SK-N-SH (cell line): Measurements from ENCODE around the gene ROS1.

ENCODE experiments used
- CTCF ChIP-seq: fragments of 200-600 bp; sonication (generic); IDR thresholded peaks from 2 replicates; pipeline ENCODE4 v1.6.1; 2017; ENCODE audit warnings: antibody characterized with exemption, mild to moderate bottlenecking, moderate library complexity
- EP300 ChIP-seq, 2 experiments: IDR thresholded peaks; 2 replicates each; pipeline versions ENCODE4 v1.4.0 to v1.6.1; 2012; ENCODE audit warnings: borderline replicate concordance in 1 of 2, low read depth in 1 of 2, low read length in 1 of 2
- NFIC ChIP-seq: IDR thresholded peaks from 2 replicates; pipeline ENCODE4 v1.4.0; 2012; ENCODE audit warnings: borderline replicate concordance
- REST ChIP-seq: IDR thresholded peaks from 2 replicates; pipeline ENCODE4 v1.6.1; 2012; ENCODE audit warnings: mild to moderate bottlenecking, low read depth, low read length, moderate library complexity
- TAF1 ChIP-seq: IDR thresholded peaks from 2 replicates; pipeline ENCODE4 v1.6.1; 2012; ENCODE audit warnings: low read depth, mild to moderate bottlenecking, low read length, moderate library complexity, borderline replicate concordance

GRCh38 chr6:117473401-117473800 lies 47.7 kb upstream of the ROS1 start:
- TF ChIP-seq REST: no peak
- no peak for TF ChIP-seq CTCF
- TF ChIP-seq EP300 (IDR thresholded peaks at IDR 0.05; ENCODE audit: borderline replicate concordance in 1 of 2, low read depth in 1 of 2, low read length in 1 of 2): no peak
- no peak for TF ChIP-seq NFIC
- no peak for TF ChIP-seq TAF1
